Liver (tissue), 9 donors: ENCODE measurements around the gene KANSL1L. TPM values are rescaled to one million over a fixed set of nuclear protein-coding genes. Genes with fewer than 3 reads are reported as not detected.

Experiments used
- DNase-seq: peaks from one replicate; pipeline ENCODE4 v3.0.0-alpha.2; 2017; ENCODE audit warnings: low spot score
- H3K27ac ChIP-seq, 2 donors: one replicate each; pipeline ENCODE4 v1.7.0; 2013; ENCODE audit warnings: inconsistent platforms in 2 of 2, low read length in 2 of 2, control low read depth in 1 of 2, low read depth in 1 of 2, mild to moderate bottlenecking in 1 of 2
- H3K27me3 ChIP-seq, 4 donors: one replicate each; pipeline versions ENCODE4 v1.6.1 to v1.7.0; 2013; ENCODE audit warnings: low read length in 3 of 4, inconsistent platforms in 1 of 4, mild to moderate bottlenecking in 1 of 4, moderate library complexity in 1 of 4; ENCODE audit not compliant: control insufficient read depth in 4 of 4, insufficient read depth in 4 of 4
- H3K36me3 ChIP-seq, 4 donors: one replicate each; pipeline versions ENCODE4 v1.6.1 to v1.7.0; 2013; ENCODE audit warnings: low read length in 3 of 4, mild to moderate bottlenecking in 3 of 4, low read depth in 1 of 4, moderate library complexity in 1 of 4; ENCODE audit not compliant: control insufficient read depth in 4 of 4, insufficient read depth in 3 of 4
- H3K4me1 ChIP-seq, 4 donors: one replicate each; pipeline versions ENCODE4 v1.6.1 to v1.7.0; 2013; ENCODE audit warnings: low read length in 3 of 4, mild to moderate bottlenecking in 3 of 4, moderate library complexity in 1 of 4; ENCODE audit not compliant: control insufficient read depth in 4 of 4, insufficient read depth in 4 of 4
- H3K4me3 ChIP-seq, 3 donors: one replicate each; pipeline versions ENCODE4 v1.6.1 to v1.7.0; 2013; ENCODE audit warnings: low read length in 3 of 3, control low read depth in 1 of 3, low read depth in 1 of 3, mild to moderate bottlenecking in 1 of 3
- H3K9ac ChIP-seq, 2 donors: one replicate each; pipeline ENCODE4 v1.7.0; 2013; ENCODE audit warnings: low read length in 2 of 2, mild to moderate bottlenecking in 2 of 2, moderate library complexity in 2 of 2, control low read depth in 1 of 2, low read depth in 1 of 2
- H3K9me3 ChIP-seq, 4 donors: one replicate each; pipeline versions ENCODE4 v1.6.1 to v1.7.0; 2013; ENCODE audit warnings: low read length in 3 of 4; ENCODE audit not compliant: control insufficient read depth in 4 of 4
- EGR1 ChIP-seq, 2 donors: IDR thresholded peaks; 2 replicates each; pipeline ENCODE4 v1.6.1; 2016 to 2018; ENCODE audit warnings: antibody characterized with exemption in 2 of 2, low read depth in 2 of 2
- FOXA1 ChIP-seq: IDR thresholded peaks from 2 replicates; pipeline ENCODE4 v1.6.1; 2016; ENCODE audit warnings: antibody characterized with exemption
- FOXA2 ChIP-seq: IDR thresholded peaks from 2 replicates; pipeline ENCODE4 v1.6.1; 2016; ENCODE audit warnings: antibody characterized with exemption
- GABPA ChIP-seq, 2 donors: IDR thresholded peaks in 1 of 2; conservative IDR thresholded peaks in 1 of 2; 2 replicates each; pipeline ENCODE4 v1.6.1; 2016; ENCODE audit warnings: antibody characterized with exemption in 2 of 2, mild to moderate bottlenecking in 1 of 2, moderate library complexity in 1 of 2
- HNF4A ChIP-seq, 2 donors: conservative IDR thresholded peaks; 2 replicates each; pipeline ENCODE4 v1.6.1; 2016; ENCODE audit warnings: antibody characterized with exemption in 2 of 2, mild to moderate bottlenecking in 2 of 2
- HNF4G ChIP-seq: IDR thresholded peaks from 2 replicates; pipeline ENCODE4 v1.6.1; 2016; ENCODE audit warnings: antibody characterized with exemption
- JUND ChIP-seq, 2 donors: IDR thresholded peaks; 2 replicates each; pipeline ENCODE4 v1.6.1; 2016; ENCODE audit warnings: antibody characterized with exemption in 2 of 2
- NR2F2 ChIP-seq: IDR thresholded peaks from 2 replicates; pipeline ENCODE4 v1.6.1; 2016; ENCODE audit warnings: antibody characterized with exemption
- RAD21 ChIP-seq, 2 donors: IDR thresholded peaks; 2 replicates each; pipeline ENCODE4 v1.6.1; 2016; ENCODE audit warnings: antibody characterized with exemption in 2 of 2, mild to moderate bottlenecking in 2 of 2
- RXRA ChIP-seq, 2 donors: IDR thresholded peaks; 2 replicates each; pipeline ENCODE4 v1.6.1; 2017 to 2018; ENCODE audit warnings: antibody characterized with exemption in 2 of 2, mild to moderate bottlenecking in 1 of 2
- SP1 ChIP-seq: IDR thresholded peaks from 2 replicates; pipeline ENCODE4 v1.6.1; 2018; ENCODE audit warnings: antibody characterized with exemption, mild to moderate bottlenecking
- TAF1 ChIP-seq: conservative IDR thresholded peaks from 2 replicates; pipeline ENCODE4 v1.6.1; 2016; ENCODE audit warnings: antibody characterized with exemption, mild to moderate bottlenecking
- YY1 ChIP-seq: IDR thresholded peaks from 2 replicates; pipeline ENCODE4 v1.6.1; 2016; ENCODE audit warnings: antibody characterized with exemption, mild to moderate bottlenecking
- WGBS: extraction: QIAGEN DNeasy Blood & Tissue Kit; methylation state at CpG from one replicate; pipeline ENCODE4 v1.1.7; 2013; 5-methylcytosine and 5-hydroxymethylcytosine counted together
- polyA plus RNA-seq, 2 donors: library from polyadenylated mRNA; stranded (reverse) in 1 of 2; unstranded in 1 of 2; fragments of 200-250 nt in 1 of 2; fragments of >200 nt in 1 of 2; fragmentation: Nextera tagmentation in 1 of 2; extraction: Ambion mirVana in 1 of 2; gene quantifications; one replicate each; pipeline versions ENCODE4 v1.2.1 to v1.2.3, GENCODE V29; 2013 to 2015
- total RNA-seq, 2 donors: library from RNA; depleted of rRNA; stranded (reverse); fragments of >200 nt; gene quantifications; one replicate each; pipeline ENCODE4 v1.2.3, GENCODE V29; 2014
- TF ChIP-seq, protein P1 (sequence below): IDR thresholded peaks from 2 replicates; pipeline ENCODE4 v1.6.1; 2016; ENCODE audit warnings: antibody characterized with exemption
- TF ChIP-seq, protein P2 (sequence below): IDR thresholded peaks from 2 replicates; pipeline ENCODE4 v1.6.1; 2016; ENCODE audit warnings: antibody characterized with exemption, mild to moderate bottlenecking
- TF ChIP-seq, protein P3 (sequence below): IDR thresholded peaks from 2 replicates; pipeline ENCODE4 v1.6.1; 2016; ENCODE audit warnings: antibody characterized with exemption
- TF ChIP-seq, protein P4 (sequence below): fragments of 150-350 bp; IDR thresholded peaks from 2 replicates; pipeline ENCODE4 v1.5.1; 2017; ENCODE audit warnings: improper control_type of control experiment, low read depth, low read length; ENCODE audit not compliant: missing input control
- TF ChIP-seq, protein P5 (sequence below): IDR thresholded peaks from 2 replicates; pipeline ENCODE4 v1.6.1; 2016; ENCODE audit warnings: antibody characterized with exemption
- donor health status: healthy.
- donor health status: healthy.
- donor health status: healthy.
- donor health status: healthy.
- donor health status: healthy.

Gene KANSL1L
- total and polyA plus RNA-seq, 4 donors, result 2.1 to 31.6 (median 11.4) TPM

DNA sequence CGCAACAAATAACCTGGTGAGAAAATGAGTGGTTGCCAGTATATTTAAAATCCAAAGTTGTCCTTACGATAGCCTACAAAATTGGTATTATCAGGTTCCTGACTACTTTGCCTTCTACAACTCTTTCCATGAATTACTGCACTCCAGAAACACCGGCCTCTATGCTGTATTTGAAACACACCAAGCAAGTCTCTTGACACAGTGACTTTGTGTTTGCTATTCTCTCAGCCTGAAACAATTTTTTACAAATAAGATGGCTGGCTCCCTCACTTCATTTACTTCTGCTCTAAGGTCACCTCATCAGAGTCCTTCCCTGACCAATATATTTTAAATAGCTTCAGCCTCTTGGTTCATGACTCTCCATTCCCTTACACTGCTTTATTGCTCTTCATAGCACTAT, 12.2 kb downstream of the KANSL1L start:
- Histone ChIP-seq H3K9ac (no peak overlapping the region), H3K27ac (no peak overlapping the region), H3K4me3 (no peak overlapping the region), H3K4me1 (peaks cover 2 to 12% (median 6%) of the 10 kb centered on the region in 4 donors), H3K27me3 (no peaks in the 10 kb centered on the region), H3K36me3 (peaks cover 0 to 5% (median 4%) of the 10 kb centered on the region in 4 donors), H3K9me3 (no peaks in the 10 kb centered on the region)
- DNase-seq, result no peak
- TF ChIP-seq HNF4A (conservative IDR thresholded peaks at IDR 0.05), result no peak
- no peak for TF ChIP-seq NR2F2
- no peak for TF ChIP-seq RAD21 (IDR thresholded peaks at IDR 0.05)
- TF ChIP-seq, protein P1, sequence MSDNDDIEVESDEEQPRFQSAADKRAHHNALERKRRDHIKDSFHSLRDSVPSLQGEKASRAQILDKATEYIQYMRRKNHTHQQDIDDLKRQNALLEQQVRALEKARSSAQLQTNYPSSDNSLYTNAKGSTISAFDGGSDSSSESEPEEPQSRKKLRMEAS, result no peak
- TF ChIP-seq FOXA2, result no peak
- no peak for TF ChIP-seq YY1
- no peak for TF ChIP-seq FOXA1
- no peak for TF ChIP-seq JUND (IDR thresholded peaks at IDR 0.05)
- TF ChIP-seq HNF4G, result no peak
- no peak for TF ChIP-seq EGR1 (IDR thresholded peaks at IDR 0.05; ENCODE audit: low read depth in 2 of 2)
- no peak for TF ChIP-seq TAF1
- TF ChIP-seq, protein P2, sequence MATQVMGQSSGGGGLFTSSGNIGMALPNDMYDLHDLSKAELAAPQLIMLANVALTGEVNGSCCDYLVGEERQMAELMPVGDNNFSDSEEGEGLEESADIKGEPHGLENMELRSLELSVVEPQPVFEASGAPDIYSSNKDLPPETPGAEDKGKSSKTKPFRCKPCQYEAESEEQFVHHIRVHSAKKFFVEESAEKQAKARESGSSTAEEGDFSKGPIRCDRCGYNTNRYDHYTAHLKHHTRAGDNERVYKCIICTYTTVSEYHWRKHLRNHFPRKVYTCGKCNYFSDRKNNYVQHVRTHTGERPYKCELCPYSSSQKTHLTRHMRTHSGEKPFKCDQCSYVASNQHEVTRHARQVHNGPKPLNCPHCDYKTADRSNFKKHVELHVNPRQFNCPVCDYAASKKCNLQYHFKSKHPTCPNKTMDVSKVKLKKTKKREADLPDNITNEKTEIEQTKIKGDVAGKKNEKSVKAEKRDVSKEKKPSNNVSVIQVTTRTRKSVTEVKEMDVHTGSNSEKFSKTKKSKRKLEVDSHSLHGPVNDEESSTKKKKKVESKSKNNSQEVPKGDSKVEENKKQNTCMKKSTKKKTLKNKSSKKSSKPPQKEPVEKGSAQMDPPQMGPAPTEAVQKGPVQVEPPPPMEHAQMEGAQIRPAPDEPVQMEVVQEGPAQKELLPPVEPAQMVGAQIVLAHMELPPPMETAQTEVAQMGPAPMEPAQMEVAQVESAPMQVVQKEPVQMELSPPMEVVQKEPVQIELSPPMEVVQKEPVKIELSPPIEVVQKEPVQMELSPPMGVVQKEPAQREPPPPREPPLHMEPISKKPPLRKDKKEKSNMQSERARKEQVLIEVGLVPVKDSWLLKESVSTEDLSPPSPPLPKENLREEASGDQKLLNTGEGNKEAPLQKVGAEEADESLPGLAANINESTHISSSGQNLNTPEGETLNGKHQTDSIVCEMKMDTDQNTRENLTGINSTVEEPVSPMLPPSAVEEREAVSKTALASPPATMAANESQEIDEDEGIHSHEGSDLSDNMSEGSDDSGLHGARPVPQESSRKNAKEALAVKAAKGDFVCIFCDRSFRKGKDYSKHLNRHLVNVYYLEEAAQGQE, result no peak
- TF ChIP-seq RXRA (IDR thresholded peaks at IDR 0.05), result no peak
- no peak for TF ChIP-seq SP1
- TF ChIP-seq, protein P3, sequence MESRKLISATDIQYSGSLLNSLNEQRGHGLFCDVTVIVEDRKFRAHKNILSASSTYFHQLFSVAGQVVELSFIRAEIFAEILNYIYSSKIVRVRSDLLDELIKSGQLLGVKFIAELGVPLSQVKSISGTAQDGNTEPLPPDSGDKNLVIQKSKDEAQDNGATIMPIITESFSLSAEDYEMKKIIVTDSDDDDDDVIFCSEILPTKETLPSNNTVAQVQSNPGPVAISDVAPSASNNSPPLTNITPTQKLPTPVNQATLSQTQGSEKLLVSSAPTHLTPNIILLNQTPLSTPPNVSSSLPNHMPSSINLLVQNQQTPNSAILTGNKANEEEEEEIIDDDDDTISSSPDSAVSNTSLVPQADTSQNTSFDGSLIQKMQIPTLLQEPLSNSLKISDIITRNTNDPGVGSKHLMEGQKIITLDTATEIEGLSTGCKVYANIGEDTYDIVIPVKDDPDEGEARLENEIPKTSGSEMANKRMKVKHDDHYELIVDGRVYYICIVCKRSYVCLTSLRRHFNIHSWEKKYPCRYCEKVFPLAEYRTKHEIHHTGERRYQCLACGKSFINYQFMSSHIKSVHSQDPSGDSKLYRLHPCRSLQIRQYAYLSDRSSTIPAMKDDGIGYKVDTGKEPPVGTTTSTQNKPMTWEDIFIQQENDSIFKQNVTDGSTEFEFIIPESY, result no peak
- TF ChIP-seq, protein P4, sequence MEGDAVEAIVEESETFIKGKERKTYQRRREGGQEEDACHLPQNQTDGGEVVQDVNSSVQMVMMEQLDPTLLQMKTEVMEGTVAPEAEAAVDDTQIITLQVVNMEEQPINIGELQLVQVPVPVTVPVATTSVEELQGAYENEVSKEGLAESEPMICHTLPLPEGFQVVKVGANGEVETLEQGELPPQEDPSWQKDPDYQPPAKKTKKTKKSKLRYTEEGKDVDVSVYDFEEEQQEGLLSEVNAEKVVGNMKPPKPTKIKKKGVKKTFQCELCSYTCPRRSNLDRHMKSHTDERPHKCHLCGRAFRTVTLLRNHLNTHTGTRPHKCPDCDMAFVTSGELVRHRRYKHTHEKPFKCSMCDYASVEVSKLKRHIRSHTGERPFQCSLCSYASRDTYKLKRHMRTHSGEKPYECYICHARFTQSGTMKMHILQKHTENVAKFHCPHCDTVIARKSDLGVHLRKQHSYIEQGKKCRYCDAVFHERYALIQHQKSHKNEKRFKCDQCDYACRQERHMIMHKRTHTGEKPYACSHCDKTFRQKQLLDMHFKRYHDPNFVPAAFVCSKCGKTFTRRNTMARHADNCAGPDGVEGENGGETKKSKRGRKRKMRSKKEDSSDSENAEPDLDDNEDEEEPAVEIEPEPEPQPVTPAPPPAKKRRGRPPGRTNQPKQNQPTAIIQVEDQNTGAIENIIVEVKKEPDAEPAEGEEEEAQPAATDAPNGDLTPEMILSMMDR, result no peak
- no peak for TF ChIP-seq GABPA (IDR thresholded peaks at IDR 0.05 in 1 of 2, conservative IDR thresholded peaks at IDR 0.05 in 1 of 2)
- TF ChIP-seq, protein P5, sequence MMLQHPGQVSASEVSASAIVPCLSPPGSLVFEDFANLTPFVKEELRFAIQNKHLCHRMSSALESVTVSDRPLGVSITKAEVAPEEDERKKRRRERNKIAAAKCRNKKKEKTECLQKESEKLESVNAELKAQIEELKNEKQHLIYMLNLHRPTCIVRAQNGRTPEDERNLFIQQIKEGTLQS, result no peak
- WGBS, result 95% methylated on average over 3 of the region's 3 CpGs
